GM12875 (cell line): ENCODE results near the gene ERGIC1.

Experiments used
- H3K4me3 ChIP-seq: one replicate; pipeline ENCODE4 v1.5.1; 2011; ENCODE audit warnings: low read depth, low read length, control low read depth
- CTCF ChIP-seq: IDR thresholded peaks from 2 replicates; pipeline ENCODE4 v1.5.1; 2011; ENCODE audit warnings: low read depth, mild to moderate bottlenecking, control low read depth, inconsistent platforms, low read length, moderate library complexity, borderline replicate concordance; ENCODE audit not compliant: insufficient read depth

ERGIC1 gene

GRCh38 chr5:172902497-172903472, 68.7 kb downstream of the ERGIC1 start:
- no peak overlapping the region for H3K4me3 ChIP-seq
- TF ChIP-seq CTCF = no peak

DNA sequence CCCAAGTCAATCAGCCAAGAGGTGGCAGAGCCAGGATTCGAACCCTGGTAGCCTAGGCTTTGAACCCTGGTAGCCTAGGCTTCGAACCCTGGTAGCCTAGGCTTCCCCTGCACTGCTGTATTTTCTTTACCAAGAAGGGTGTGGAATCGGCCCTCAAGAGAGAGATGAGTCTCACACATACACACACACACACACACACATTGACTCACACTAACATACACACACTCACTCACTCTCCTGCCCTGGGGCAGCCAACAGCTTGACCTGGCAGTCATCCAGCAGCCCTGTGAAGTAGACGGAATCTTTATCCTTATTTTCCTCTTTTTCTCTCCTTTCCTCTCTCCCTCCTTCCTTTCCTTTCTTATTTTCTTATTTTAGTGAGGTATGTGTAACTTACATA, 69.7 kb downstream of the ERGIC1 start:
- no peak overlapping the region for H3K4me3 ChIP-seq
- TF ChIP-seq CTCF = no peak

- no peak for TF ChIP-seq CTCF
- no peak overlapping the region for H3K4me3 ChIP-seq
Measured at GRCh38 chr5:172904312-172904642, 70.2 kb downstream of the ERGIC1 start.

GRCh38 chr5:172904643-172905345, 70.7 kb downstream of the ERGIC1 start:
- no peak for TF ChIP-seq CTCF
- no peak overlapping the region for H3K4me3 ChIP-seq

DNA sequence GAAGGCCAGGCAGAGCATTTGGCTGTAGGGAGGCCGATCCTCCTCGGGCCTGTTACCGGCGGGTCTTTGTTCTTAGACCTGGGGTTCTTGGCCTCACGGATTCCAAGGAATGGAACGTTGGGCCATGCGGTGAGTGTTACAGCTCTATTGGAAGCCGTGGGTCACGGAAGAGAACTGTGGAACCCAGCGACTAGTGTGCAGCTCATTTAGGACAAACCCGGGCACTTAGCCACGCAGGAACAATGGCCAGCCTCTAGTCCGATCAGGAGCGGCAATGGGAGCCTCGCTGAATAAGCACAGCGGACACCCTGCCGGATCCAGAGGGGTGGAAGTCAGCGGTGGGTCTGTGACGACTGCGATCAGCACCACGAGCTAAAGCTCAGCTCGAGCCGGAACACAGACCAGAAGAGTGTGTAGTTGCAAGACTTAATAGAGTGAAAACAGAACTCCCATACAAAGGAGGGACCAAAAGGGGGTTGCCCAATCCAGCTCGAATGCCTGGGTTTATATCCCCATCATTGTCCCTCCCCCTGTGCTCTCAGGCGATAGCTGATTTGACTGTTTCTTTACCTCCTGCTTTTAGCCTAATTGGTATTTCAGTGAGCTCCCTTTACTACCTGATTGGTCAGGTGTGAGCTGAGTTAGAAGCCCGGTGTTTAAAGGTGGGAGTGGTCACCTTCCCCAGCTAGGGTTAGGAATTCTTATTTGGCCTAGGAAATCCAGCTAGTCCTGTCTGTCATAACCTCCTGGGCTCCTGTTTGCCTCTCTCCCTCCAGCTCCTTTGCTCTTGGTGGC, 71.5 kb downstream of the ERGIC1 start:
- H3K4me3 ChIP-seq = no peak overlapping the region
- no peak for TF ChIP-seq CTCF

DNA sequence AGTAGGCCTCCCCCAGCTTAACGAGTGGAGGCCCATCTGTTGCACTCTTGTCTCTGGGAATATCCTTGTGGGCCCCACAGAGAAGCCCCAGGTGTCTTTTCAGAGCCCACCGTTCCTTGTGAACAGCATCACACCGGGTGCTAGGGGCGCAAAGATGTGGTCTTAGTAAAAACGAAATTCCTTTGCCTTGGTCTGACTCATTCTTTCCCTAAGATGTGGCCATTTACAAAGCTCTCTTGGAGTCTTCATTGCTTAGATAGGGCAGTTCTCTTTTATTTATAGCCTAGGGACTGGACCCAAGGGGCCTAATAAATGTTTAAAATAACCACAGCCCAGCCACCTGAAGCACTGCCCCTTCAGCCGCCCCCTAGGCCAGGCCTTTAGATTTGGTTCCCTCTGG, 72.4 kb downstream of the ERGIC1 start:
- TF ChIP-seq CTCF = no peak
- H3K4me3 ChIP-seq = no peak overlapping the region
